CD8-positive, alpha-beta memory T cell (primary cell): ENCODE results near the gene BTNL9. TPM values are rescaled to one million over a fixed set of nuclear protein-coding genes. Genes with fewer than 3 reads are reported as not detected.
A peak's percentile ranks its signal among the peaks of the same experiment; 100 is the strongest.
"Not testable (repeated sequence)": the region's sequence is repeated elsewhere in the genome, so short reads cannot be mapped to it uniquely, and the experiment has no call there.

Experiments
- CTCF ChIA-PET: fragments of 350-600 bp; sonication (Branson Sonifier 250); formaldehyde crosslinking; loops from one replicate; lab custom pipeline; 2021; ENCODE audit warnings: antibody characterized with exemption; lab: Charles Lee
- POLR2A ChIA-PET: fragments of 350-600 bp; sonication (Branson Sonifier 250); formaldehyde crosslinking; loops from one replicate; lab custom pipeline; 2021; ENCODE audit warnings: antibody characterized with exemption; lab: Charles Lee
- DNase-seq, 5 donors: peaks; one replicate each; pipeline versions ENCODE4 v3.0.0 to v3.0.0-alpha.2; 2020 to 2022; ENCODE audit warnings: mixed read lengths in 1 of 5
- H3K27ac ChIP-seq: one replicate; pipeline ENCODE4 v1.7.0; 2013; ENCODE audit warnings: low read depth, mild to moderate bottlenecking, low read length, moderate library complexity
- H3K27me3 ChIP-seq: 2 replicates; pipeline ENCODE4 v1.7.0; 2013; ENCODE audit warnings: low read length, mild to moderate bottlenecking; ENCODE audit not compliant: insufficient read depth, poor library complexity, severe bottlenecking
- H3K36me3 ChIP-seq: 2 replicates; pipeline ENCODE4 v1.7.0; 2013; ENCODE audit warnings: mild to moderate bottlenecking, low read length, moderate library complexity; ENCODE audit not compliant: insufficient read depth
- H3K4me1 ChIP-seq: 2 replicates; pipeline ENCODE4 v1.7.0; 2013; ENCODE audit warnings: mild to moderate bottlenecking, low read length, moderate library complexity; ENCODE audit not compliant: insufficient read depth
- H3K4me3 ChIP-seq: 2 replicates; pipeline ENCODE4 v1.7.0; 2013; ENCODE audit warnings: mild to moderate bottlenecking, low read length
- H3K9me3 ChIP-seq: 2 replicates; pipeline ENCODE4 v1.7.0; 2013; ENCODE audit warnings: mild to moderate bottlenecking, low read length
- H3K27ac Mint-ChIP-seq, 8 donors: one replicate each; pipeline ENCODE4 v1.8.0; 2020 to 2021; ENCODE audit warnings: mixed read lengths in 8 of 8, mild to moderate bottlenecking in 6 of 8, inconsistent platforms in 3 of 8, moderate library complexity in 3 of 8
- H3K27me3 Mint-ChIP-seq, 2 donors: one replicate each; pipeline ENCODE4 v1.8.0; 2020 to 2021; ENCODE audit warnings: mixed read lengths in 2 of 2, mild to moderate bottlenecking in 1 of 2, moderate library complexity in 1 of 2
- H3K36me3 Mint-ChIP-seq, 3 donors: one replicate each; pipeline ENCODE4 v1.8.0; 2020 to 2021; ENCODE audit warnings: mixed read lengths in 3 of 3, inconsistent platforms in 1 of 3, mild to moderate bottlenecking in 1 of 3
- H3K4me1 Mint-ChIP-seq, 3 donors: one replicate each; pipeline ENCODE4 v1.8.0; 2020 to 2021; ENCODE audit warnings: mixed read lengths in 3 of 3, inconsistent platforms in 1 of 3, mild to moderate bottlenecking in 1 of 3
- H3K4me3 Mint-ChIP-seq, 7 donors: one replicate each; pipeline ENCODE4 v1.8.0; 2020 to 2021; ENCODE audit warnings: mixed read lengths in 7 of 7, mild to moderate bottlenecking in 6 of 7, moderate library complexity in 4 of 7, inconsistent platforms in 2 of 7
- H3K9me3 Mint-ChIP-seq, 5 donors: one replicate each; pipeline ENCODE4 v1.8.0; 2020 to 2022; ENCODE audit warnings: mixed read lengths in 5 of 5, mild to moderate bottlenecking in 3 of 5, moderate library complexity in 2 of 5, inconsistent platforms in 1 of 5
- polyA plus RNA-seq: library from polyadenylated mRNA; unstranded; fragments of 300-500 nt; fragmentation: Illumina TruSeq; gene quantifications from one replicate; pipeline ENCODE4 v1.2.3, GENCODE V29; 2021
- total RNA-seq, 2 experiments: library from RNA; stranded (reverse); gene quantifications; one replicate each; pipeline ENCODE4 v1.2.3, GENCODE V29; 2021

BTNL9 gene
- total and polyA plus RNA-seq, 3 experiments from 2014 or later, result not detected

DNA sequence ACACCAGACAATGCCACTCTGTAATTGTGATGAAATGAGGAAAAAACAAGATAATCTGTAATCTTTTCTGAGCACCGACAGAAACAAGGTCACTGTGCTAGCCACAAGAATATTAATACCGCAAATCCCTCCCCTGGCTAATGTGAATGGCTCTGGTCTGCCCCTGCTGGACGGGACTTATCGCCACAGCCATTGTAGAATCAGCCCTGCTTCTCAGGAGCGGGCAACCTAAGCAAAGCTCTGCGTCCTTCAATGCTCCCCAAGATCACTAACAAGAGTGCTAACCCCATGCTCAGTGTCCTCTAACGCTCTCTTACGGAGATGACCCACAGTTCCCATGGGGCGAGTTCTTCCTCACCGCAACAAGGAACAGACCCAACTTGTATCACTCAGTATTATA, 48.2 kb downstream of the BTNL9 start:
- no peak overlapping the region for H3K27ac Mint-ChIP-seq
- no peaks in the 10 kb centered on the region for H3K9me3 Mint-ChIP-seq
- Histone ChIP-seq H3K27ac (no peak overlapping the region), H3K27me3 (peaks cover 7% of the 10 kb centered on the region), H3K4me3 (no peak overlapping the region), H3K4me1 (no peaks in the 10 kb centered on the region), H3K9me3 (no peaks in the 10 kb centered on the region), H3K36me3 (no peaks in the 10 kb centered on the region)
- peaks cover 0 to 3% (median 0%) of the 10 kb centered on the region in 3 donors for H3K4me1 Mint-ChIP-seq
- CTCF ChIA-PET, result no interaction called here
- H3K27me3 Mint-ChIP-seq, result peaks cover 19 to 34% of the 10 kb centered on the region in 2 donors
- H3K4me3 Mint-ChIP-seq, result no peak overlapping the region
- POLR2A ChIA-PET, result no interaction called here
- no peaks in the 10 kb centered on the region for H3K36me3 Mint-ChIP-seq
- no peak for DNase-seq

DNA sequence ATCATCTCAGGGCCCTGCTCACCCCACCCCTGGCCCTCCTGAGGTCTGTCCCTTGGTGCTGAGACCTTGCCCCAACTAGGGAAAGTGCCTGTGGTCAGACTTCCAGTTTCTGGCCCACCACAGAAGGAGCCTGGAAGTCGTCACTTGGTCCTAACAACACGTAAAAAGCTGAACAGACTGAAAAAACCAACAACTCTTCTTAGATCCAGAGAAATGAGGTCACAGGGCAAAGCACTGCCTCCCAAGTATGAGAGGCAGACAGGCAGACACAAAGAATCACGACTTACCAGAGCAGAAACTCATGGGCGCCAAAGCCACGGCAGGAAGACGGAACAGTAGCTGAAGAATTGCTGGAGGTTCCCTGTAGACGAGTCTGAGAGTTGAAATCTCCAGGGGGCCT, 52.4 kb downstream of the BTNL9 start:
- Mint-ChIP-seq H3K36me3 (no peaks in the 10 kb centered on the region), H3K27ac (no peak overlapping the region), H3K4me1 (no peaks in the 10 kb centered on the region), H3K4me3 (no peak overlapping the region), H3K9me3 (no peaks in the 10 kb centered on the region), H3K27me3 (peaks cover 19 to 24% of the 10 kb centered on the region in 2 donors)
- POLR2A ChIA-PET, result no interaction called here
- CTCF ChIA-PET, result no interaction called here
- no peaks in the 10 kb centered on the region for H3K36me3 ChIP-seq
- H3K27me3 ChIP-seq, result peaks cover 11% of the 10 kb centered on the region
- H3K9me3 ChIP-seq, result no peaks in the 10 kb centered on the region
- no peak overlapping the region for H3K27ac ChIP-seq
- no peak for DNase-seq
- no peaks in the 10 kb centered on the region for H3K4me1 ChIP-seq
- H3K4me3 ChIP-seq, result no peak overlapping the region

DNA sequence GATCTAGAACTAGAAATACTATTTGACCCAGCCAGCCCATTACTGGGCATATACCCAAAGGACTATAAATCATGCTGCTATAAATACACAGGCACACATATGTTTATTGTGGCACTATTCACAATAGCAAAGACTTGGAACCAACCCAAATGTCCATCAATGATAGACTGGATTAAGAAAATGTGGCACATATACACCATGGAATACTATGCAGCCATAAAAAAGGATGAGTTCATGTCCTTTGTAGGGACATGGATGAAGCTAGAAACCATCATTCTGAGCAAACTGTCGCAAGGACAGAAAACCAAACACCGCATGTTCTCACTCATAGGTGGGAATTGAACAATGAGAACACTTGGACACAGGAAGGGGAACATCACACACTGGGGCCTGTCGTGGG, 55.1 kb downstream of the BTNL9 start:
- H3K27ac Mint-ChIP-seq, H3K4me3 Mint-ChIP-seq, H3K9me3 ChIP-seq, DNase-seq, H3K9me3 Mint-ChIP-seq, H3K4me1 ChIP-seq, H3K4me3 ChIP-seq, H3K36me3 Mint-ChIP-seq, POLR2A ChIA-PET, H3K36me3 ChIP-seq, H3K27ac ChIP-seq, CTCF ChIA-PET: not testable (repeated sequence)
- H3K27me3 ChIP-seq, result peaks cover 26% of the 10 kb centered on the region
- peaks cover 34 to 38% of the 10 kb centered on the region in 2 donors for H3K27me3 Mint-ChIP-seq
- H3K4me1 Mint-ChIP-seq, result peaks cover 0 to 15% (median 4%) of the 10 kb centered on the region in 3 donors

DNA sequence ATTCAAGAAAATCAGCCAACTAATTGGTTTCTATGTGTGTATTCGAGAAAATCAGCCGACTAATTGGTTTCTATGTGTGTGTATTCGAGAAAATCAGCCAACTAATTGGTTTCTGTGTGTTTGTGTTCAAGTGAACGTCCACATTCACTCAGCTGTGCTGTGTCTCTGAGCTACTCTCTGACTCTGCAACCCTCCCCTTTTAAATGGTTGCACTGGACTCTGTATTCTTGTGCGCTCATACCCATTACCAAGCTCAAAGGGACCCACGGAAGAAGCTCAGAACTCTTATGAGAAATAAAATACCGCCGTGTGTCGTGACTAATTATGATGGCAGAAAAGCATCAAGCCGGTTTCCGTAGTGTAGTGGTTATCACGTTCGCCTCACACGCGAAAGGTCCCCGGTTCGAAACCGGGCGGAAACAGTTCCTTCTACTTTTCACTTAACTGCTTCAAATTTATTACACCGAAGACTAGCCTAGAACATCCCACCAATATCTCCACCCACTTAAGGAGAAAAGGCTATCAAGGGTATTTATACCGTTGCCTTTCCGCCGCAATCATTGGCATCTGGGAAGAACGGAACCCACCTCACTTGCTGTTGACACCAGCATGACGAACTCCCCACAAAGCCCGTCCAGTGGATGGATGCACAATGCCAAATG, 56.8 kb downstream of the BTNL9 start:
- H3K36me3 ChIP-seq, H3K27ac Mint-ChIP-seq, H3K27ac ChIP-seq, H3K4me3 Mint-ChIP-seq, H3K9me3 Mint-ChIP-seq, CTCF ChIA-PET, POLR2A ChIA-PET, H3K4me3 ChIP-seq, DNase-seq, H3K36me3 Mint-ChIP-seq, H3K9me3 ChIP-seq, H3K4me1 ChIP-seq: not testable (repeated sequence)
- peaks cover 29% of the 10 kb centered on the region for H3K27me3 ChIP-seq
- peaks cover 37 to 41% of the 10 kb centered on the region in 2 donors for H3K27me3 Mint-ChIP-seq
- H3K4me1 Mint-ChIP-seq, result peaks cover 0 to 17% (median 5%) of the 10 kb centered on the region in 3 donors

DNA sequence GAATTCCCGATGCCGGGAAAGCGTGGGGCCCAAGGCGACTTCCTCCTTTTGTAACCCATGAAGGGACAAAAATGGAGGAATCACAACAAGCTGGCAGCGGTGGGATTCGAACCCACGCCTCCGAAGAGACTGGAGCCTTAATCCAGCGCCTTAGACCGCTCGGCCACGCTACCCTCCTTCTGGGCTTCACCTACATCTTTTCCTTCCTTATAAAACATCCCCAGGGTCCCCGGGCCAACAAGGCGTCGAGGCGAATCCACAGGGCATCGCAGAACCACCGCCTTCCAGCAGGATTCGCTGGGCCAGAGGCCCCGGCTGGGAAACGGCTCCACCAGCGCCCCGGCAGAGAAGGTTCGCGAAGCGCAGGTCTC, 57.3 kb downstream of the BTNL9 start:
- H3K4me1 ChIP-seq, CTCF ChIA-PET, H3K36me3 Mint-ChIP-seq, H3K9me3 Mint-ChIP-seq, DNase-seq, H3K4me3 ChIP-seq, H3K27ac Mint-ChIP-seq, POLR2A ChIA-PET, H3K4me3 Mint-ChIP-seq, H3K36me3 ChIP-seq, H3K27ac ChIP-seq, H3K9me3 ChIP-seq: not testable (repeated sequence)
- peaks cover 35 to 39% of the 10 kb centered on the region in 2 donors for H3K27me3 Mint-ChIP-seq
- peaks cover 28% of the 10 kb centered on the region for H3K27me3 ChIP-seq
- H3K4me1 Mint-ChIP-seq, result peaks cover 0 to 17% (median 5%) of the 10 kb centered on the region in 3 donors

DNA sequence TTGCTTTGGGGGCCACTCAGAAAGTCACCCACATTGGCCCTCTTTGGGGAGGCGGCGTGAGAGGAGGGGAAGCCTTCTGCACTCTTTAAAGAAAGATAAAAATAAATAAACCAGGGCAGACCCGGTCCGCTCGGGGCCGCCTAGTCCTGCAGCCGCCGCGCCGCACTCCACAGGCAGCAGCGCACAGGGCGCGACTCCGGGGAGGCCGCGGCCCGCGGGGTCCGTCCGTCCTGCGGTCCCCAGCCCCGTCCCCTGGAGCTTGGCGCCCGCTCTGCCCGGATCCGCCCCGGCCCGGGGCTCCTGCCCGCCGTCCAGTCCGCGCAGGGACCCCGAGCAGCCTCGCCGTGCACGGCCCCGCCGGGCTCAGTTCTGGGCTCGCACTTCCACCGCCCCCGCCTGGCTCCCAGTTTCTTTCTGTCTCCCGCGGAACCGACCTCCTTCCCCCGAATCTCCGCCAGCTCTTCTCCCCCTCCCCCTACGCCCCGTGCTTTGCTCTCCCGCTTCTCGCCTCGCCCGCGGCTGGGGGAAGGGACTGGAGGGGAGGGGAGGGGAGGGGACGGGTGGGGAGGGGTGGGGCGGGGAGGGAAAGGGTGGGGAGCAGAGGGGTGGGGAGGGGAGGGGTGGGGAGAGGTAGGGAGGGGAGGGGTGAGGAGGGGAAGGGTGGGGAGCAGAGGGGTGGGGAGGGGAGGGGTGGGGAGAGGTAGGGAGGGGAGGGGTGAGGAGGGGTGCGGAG, 57.9 kb downstream of the BTNL9 start:
- H3K4me1 ChIP-seq, result not testable (repeated sequence)

DNA sequence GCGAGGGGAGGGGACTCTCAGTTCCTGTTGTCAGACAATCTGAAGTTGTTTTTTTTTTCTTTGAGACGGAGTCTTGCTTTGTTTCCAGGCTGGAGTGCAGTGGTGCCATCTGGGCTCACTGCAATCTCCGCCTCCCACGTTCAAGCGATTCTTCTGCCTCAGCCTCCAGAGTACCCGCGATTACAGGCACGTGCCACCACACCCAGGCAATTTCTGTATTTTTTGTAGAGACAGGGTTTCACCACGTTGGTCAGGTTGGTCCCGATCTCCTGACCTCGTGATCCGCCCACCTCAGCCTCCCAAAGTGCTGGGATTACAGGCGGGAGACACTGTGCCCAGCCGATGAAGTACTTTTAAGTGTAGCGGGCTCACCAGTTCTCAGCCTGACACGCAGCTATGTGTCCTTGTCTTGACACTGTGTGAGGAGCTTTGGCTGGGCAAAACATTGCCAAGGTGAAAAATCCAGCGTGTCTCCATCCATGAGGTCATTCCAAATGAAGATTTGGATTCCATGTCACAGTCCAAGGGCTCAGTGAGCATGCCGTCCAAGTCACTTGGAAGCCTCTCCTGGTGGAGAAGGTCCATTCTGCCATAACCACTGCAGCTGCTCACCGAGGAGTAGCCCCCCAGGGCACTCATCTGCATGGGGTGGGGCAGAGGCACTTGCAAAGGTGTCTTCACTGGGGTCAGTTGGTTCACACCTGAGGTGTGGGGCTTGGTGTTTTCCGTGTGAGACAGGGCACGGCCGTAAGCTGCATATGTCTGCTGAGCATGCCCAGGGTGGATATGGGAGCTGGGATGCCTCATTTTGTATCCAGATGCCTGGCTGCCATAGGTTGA, 58.9 kb downstream of the BTNL9 start:
- peaks cover 18% of the 10 kb centered on the region for H3K27me3 ChIP-seq
- no peak for DNase-seq
- peaks cover 0 to 5% (median under 1%) of the 10 kb centered on the region in 5 donors for H3K9me3 Mint-ChIP-seq
- ChIA-PET CTCF (no interaction called here), POLR2A (no interaction called here)
- no peaks in the 10 kb centered on the region for H3K36me3 Mint-ChIP-seq
- no peaks in the 10 kb centered on the region for H3K9me3 ChIP-seq
- H3K27ac Mint-ChIP-seq, result peak overlapping the region in 2 of 8 donors; percentile 29
- H3K4me1 Mint-ChIP-seq, result peaks cover under 1 to 18% (median 6%) of the 10 kb centered on the region in 3 donors
- peaks cover 24 to 32% of the 10 kb centered on the region in 2 donors for H3K27me3 Mint-ChIP-seq
- no peaks in the 10 kb centered on the region for H3K4me1 ChIP-seq
- H3K36me3 ChIP-seq, result no peaks in the 10 kb centered on the region
- no peak overlapping the region for H3K4me3 ChIP-seq
- H3K4me3 Mint-ChIP-seq, result peak overlapping the region; percentile 10 to 56 (median 40)
- no peak overlapping the region for H3K27ac ChIP-seq

More for the DNA sequence above, 57.9 kb downstream of the BTNL9 start:
- H3K27ac ChIP-seq, H3K4me3 ChIP-seq, DNase-seq, H3K9me3 ChIP-seq, POLR2A ChIA-PET, H3K36me3 Mint-ChIP-seq, H3K9me3 Mint-ChIP-seq, H3K4me3 Mint-ChIP-seq, H3K36me3 ChIP-seq, CTCF ChIA-PET, H3K27ac Mint-ChIP-seq: not testable (repeated sequence)
- peaks cover 22% of the 10 kb centered on the region for H3K27me3 ChIP-seq
- Mint-ChIP-seq H3K4me1 (peaks cover 0 to 17% (median 5%) of the 10 kb centered on the region in 3 donors), H3K27me3 (peaks cover 32 to 35% of the 10 kb centered on the region in 2 donors)
